HTERT RPE-1 (cell line): Measurements from ENCODE around the gene GPR141.
"Not testable (repeated sequence)": the region's sequence is repeated elsewhere in the genome, so short reads cannot be mapped to it uniquely, and the experiment has no call there.

Experiments used
- in situ Hi-C: fragments of 300-500 bp; cut with MboI; formaldehyde crosslinking; loops from 4 replicates; pipeline ENCODE4 v1.14.3; 2020; ENCODE audit warnings: low sequenced_read_pairs

The GPR141 gene

GRCh38 chr7:37684927-37685326 is 1.4 kb downstream of the GPR141 start:
- in situ Hi-C loops, result no loop called here

GRCh38 chr7:37686556-37687345 is 3.2 kb downstream of the GPR141 start:
- in situ Hi-C loops, result no loop called here

- in situ Hi-C loops, result no loop called here
Measured at GRCh38 chr7:37690206-37690605, 6.6 kb downstream of the GPR141 start.

GRCh38 chr7:37694208-37695094 is 10.9 kb downstream of the GPR141 start:
- in situ Hi-C loops, result no loop called here

GRCh38 chr7:37698276-37698675 is 14.7 kb downstream of the GPR141 start:
- in situ Hi-C loops, result no loop called here

GRCh38 chr7:37698782-37699181 is 15.2 kb downstream of the GPR141 start:
- in situ Hi-C loops, result no loop called here

- in situ Hi-C loops, result no loop called here
Measured at GRCh38 chr7:37701769-37702168, 18.2 kb downstream of the GPR141 start.

- in situ Hi-C loops, result no loop called here
Measured at GRCh38 chr7:37703361-37703760, 19.8 kb downstream of the GPR141 start.

- in situ Hi-C loops, result not testable (repeated sequence)
Measured at GRCh38 chr7:37704328-37704833, 20.8 kb downstream of the GPR141 start.

- in situ Hi-C loops, result no loop called here
Measured at GRCh38 chr7:37705976-37706375, 22.4 kb downstream of the GPR141 start.

GRCh38 chr7:37706804-37707203 is 23.2 kb downstream of the GPR141 start:
- in situ Hi-C loops, result no loop called here

GRCh38 chr7:37707754-37708485 is 24.4 kb downstream of the GPR141 start:
- in situ Hi-C loops, result no loop called here

GRCh38 chr7:37709631-37710509 is 26.3 kb downstream of the GPR141 start:
- in situ Hi-C loops, result no loop called here

- in situ Hi-C loops, result no loop called here
Measured at GRCh38 chr7:37713613-37714012, 30.0 kb downstream of the GPR141 start.

- in situ Hi-C loops, result no loop called here
Measured at GRCh38 chr7:37714606-37715005, 31.0 kb downstream of the GPR141 start.

GRCh38 chr7:37718585-37718984 is 35.0 kb downstream of the GPR141 start:
- in situ Hi-C loops, result no loop called here

GRCh38 chr7:37719077-37719476 is 35.5 kb downstream of the GPR141 start:
- in situ Hi-C loops, result no loop called here

- in situ Hi-C loops, result no loop called here
Measured at GRCh38 chr7:37724732-37725131, 41.2 kb downstream of the GPR141 start.

- in situ Hi-C loops, result no loop called here
Measured at GRCh38 chr7:37726016-37726415, 42.5 kb downstream of the GPR141 start.

GRCh38 chr7:37728747-37729146 is 45.2 kb downstream of the GPR141 start:
- in situ Hi-C loops, result no loop called here
